PFSK-1 (cell line): ENCODE measurements around the gene PLXDC2.

Experiments
- FOXP2 ChIP-seq: optimal IDR thresholded peaks from 2 replicates; pipeline ENCODE3; 2011; ENCODE audit warnings: borderline replicate concordance, control low read depth, inconsistent platforms; ENCODE audit not compliant: insufficient read depth; ENCODE audit errors: extremely low read length, extremely low read depth
- POLR2AphosphoS5 ChIP-seq: IDR thresholded peaks from 2 replicates; pipeline ENCODE4 v1.6.1; 2012; ENCODE audit warnings: low read depth, mild to moderate bottlenecking, control low read depth, low read length, moderate library complexity
- REST ChIP-seq, 2 experiments: IDR thresholded peaks; 2 replicates each; pipeline versions ENCODE4 v1.6.1 to v1.8.0; 2011 to 2012; ENCODE audit warnings: low read depth in 2 of 2, low read length in 2 of 2, control low read depth in 1 of 2, inconsistent platforms in 1 of 2, mild to moderate bottlenecking in 1 of 2, moderate library complexity in 1 of 2; ENCODE audit not compliant: insufficient read depth in 1 of 2
- SIN3A ChIP-seq: IDR thresholded peaks from 2 replicates; pipeline ENCODE4 v1.6.1; 2012; ENCODE audit warnings: mild to moderate bottlenecking, low read length, moderate library complexity, borderline replicate concordance; ENCODE audit not compliant: insufficient read depth
- TAF1 ChIP-seq: IDR thresholded peaks from 2 replicates; pipeline ENCODE4 v1.6.1; 2012; ENCODE audit warnings: low read length, control low read depth, borderline replicate concordance; ENCODE audit not compliant: insufficient read depth

The PLXDC2 gene

GRCh38 chr10:20170661-20171060 lies 354.4 kb downstream of the PLXDC2 start:
- no peak for TF ChIP-seq FOXP2
- TF ChIP-seq POLR2AphosphoS5: no peak
- TF ChIP-seq TAF1: no peak
- TF ChIP-seq SIN3A: no peak
- TF ChIP-seq REST (IDR thresholded peaks at IDR 0.05; ENCODE audit: insufficient read depth in 1 of 2, low read depth in 2 of 2, low read length in 2 of 2): no peak

- TF ChIP-seq TAF1 (no peak), FOXP2 (no peak), SIN3A (no peak), REST (IDR thresholded peaks at IDR 0.05; ENCODE audit: insufficient read depth in 1 of 2, low read depth in 2 of 2, low read length in 2 of 2) (no peak), POLR2AphosphoS5 (no peak)
Observed at GRCh38 chr10:20173046-20173445, 356.8 kb downstream of the PLXDC2 start.

GRCh38 chr10:20175719-20176118 lies 359.5 kb downstream of the PLXDC2 start:
- TF ChIP-seq FOXP2: no peak
- no peak for TF ChIP-seq SIN3A
- no peak for TF ChIP-seq REST (IDR thresholded peaks at IDR 0.05; ENCODE audit: insufficient read depth in 1 of 2, low read depth in 2 of 2, low read length in 2 of 2)
- no peak for TF ChIP-seq POLR2AphosphoS5
- no peak for TF ChIP-seq TAF1

GRCh38 chr10:20180766-20181165 lies 364.5 kb downstream of the PLXDC2 start:
- no peak for TF ChIP-seq POLR2AphosphoS5
- TF ChIP-seq TAF1: no peak
- no peak for TF ChIP-seq REST (IDR thresholded peaks at IDR 0.05; ENCODE audit: insufficient read depth in 1 of 2, low read depth in 2 of 2, low read length in 2 of 2)

- TF ChIP-seq TAF1: no peak
- TF ChIP-seq SIN3A: no peak
- TF ChIP-seq POLR2AphosphoS5: no peak
- no peak for TF ChIP-seq REST (IDR thresholded peaks at IDR 0.05; ENCODE audit: insufficient read depth in 1 of 2, low read depth in 2 of 2, low read length in 2 of 2)
- TF ChIP-seq FOXP2: no peak
Observed at GRCh38 chr10:20181434-20181833, 365.2 kb downstream of the PLXDC2 start.
